GM19043 (cell line): Measurements from ENCODE around the gene BRMS1L.

Experiments used
- ATAC-seq: cut with Tn5 transposase; IDR thresholded peaks from one replicate; pipeline ENCODE4 v1.9.1; 2021; ENCODE audit warnings: low read depth; ENCODE audit not compliant: unreplicated experiment

Gene BRMS1L

DNA sequence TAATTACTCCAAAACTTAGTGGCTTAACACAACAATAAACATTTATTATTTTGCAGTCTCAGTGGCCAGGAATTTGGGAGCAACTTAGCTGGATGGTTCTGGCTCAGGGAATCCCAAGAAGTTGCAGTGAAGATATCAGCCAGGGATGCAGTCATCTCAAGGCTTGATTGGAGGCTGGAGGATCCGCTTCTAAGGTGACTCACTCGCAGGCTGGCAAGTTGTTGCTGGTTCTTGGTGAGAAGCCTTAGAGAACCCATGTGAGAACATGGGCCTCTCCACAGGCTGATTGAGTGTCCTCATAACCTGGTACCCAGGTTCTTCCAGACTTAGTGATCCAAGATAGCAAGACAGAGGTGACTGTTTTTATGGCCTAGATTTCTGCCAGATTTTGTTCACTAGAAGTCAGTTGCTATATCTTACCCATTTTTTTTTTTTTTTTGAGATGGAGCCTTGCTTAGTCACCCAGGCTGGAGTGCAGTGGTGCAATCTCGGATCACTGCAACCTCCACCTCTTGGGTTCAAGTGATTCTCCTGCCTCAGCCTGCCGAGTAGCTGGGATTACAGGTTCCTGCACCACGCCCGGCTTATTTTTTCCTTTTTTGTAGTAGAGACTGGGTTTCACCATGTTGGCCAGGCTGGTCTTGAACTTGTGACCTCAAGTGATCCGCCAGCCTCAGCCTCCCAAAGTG is 32.5 kb downstream of the BRMS1L start:
- ATAC-seq: no peak

DNA sequence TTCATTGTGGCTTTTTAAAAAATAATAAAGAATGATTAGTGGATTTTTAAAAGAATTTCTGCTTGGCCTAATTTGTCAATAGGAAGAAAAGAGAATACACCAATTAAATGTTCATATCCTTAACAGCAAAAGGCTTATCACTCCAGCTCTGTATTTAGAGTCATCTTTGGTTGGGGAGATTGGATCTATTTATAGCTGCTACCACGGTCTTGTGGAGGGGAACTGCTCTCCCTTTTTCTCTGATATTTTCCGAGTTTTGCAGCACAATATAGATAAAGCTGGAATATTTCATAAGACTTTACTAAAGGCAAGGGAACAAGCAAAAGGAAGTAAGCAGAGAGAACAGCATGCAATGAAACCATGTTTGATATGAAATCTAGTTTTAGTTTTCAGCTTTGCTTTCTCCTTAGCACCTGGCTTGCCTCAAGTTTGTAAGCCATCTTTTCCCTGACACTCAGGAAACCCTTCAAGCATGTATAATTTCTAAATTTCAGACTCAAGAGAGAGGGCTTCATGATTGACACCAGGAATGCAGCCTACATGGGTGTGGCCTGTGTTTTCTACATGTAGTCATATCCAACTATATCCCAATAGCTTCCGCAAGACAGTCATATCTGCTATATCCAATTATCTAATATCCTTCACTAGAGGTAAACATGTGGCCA is 35.2 kb downstream of the BRMS1L start:
- peak; percentile 79 for ATAC-seq

DNA sequence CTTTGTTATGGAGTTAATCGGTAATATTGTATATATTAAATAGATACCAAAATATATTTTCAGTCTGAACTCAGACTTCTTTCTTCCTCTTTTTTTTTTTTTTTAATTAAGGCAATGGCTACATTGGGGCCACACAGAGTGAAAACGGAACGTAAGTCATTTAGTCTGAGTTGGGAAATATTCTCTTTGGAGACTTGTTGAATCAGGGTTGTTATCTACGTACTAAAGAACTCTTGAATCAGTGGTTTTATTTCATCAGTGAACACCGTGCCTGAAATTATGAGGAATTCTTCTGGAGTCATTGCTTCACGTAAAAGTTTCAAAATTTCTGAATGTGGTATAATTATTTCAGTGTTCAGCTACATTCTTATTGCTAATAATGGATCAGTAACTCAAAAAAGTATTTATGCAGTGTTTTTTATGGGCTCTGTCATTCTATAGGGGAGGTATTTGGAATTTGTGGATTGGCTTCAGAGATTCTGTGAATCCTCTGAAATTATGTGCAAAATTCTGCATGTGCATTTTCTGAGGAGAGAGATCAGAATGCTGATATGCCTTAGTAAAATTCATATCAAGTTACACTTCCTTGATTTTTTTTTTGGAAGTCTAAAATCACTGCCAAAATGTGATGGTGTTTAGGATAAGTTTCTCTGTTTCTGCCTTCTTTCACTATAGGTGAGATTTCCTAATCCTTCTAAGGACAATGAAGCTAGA is 39.6 kb downstream of the BRMS1L start:
- ATAC-seq: no peak

DNA sequence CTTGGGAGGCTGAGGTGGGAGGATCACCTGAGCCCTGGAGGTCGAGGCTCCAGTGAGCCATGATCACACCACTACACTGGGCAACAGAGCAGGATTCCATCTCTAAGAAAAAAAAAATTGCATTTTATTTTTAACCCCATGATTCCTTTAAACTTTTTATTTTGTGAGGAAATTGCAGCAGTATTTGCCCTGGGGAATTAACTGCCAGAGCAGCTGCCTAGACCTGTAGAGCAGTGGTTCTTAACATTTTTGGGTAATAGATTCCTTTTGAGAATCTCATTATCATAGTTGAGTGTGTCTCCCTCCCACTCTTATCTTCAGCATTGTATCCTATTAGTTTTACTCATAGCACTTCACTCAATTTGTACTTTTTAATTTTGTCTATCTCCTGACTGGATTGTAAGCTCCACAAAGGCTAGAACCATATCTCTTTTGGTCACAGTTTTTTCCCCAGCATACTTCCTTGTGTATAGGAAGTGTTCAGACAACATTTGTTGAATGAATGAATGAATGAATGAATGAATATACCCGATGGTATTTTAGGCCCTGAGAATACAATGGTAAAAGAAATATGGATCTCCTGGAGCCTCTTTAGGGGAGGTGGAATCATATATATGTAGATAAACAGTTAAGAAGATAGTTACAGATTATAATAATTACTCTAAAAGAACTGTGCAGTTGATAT is 40.6 kb downstream of the BRMS1L start:
- ATAC-seq: no peak

DNA sequence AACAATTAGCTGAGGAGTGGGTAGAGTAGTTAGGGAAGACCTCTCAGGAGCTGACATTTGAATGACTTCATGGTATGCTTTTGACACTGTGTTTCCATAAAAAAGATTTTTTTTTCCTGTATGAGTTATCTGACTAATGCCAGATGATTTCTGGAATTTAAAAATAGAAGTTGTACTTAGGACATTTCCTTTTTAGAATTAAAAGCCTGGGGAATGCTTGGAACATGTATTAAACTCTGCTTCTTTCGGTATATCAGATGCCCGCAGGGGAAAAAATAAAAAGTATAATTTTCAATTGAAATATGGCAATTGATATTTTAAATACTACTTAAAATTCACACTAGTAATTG is 41.1 kb downstream of the BRMS1L start:
- no peak for ATAC-seq

DNA sequence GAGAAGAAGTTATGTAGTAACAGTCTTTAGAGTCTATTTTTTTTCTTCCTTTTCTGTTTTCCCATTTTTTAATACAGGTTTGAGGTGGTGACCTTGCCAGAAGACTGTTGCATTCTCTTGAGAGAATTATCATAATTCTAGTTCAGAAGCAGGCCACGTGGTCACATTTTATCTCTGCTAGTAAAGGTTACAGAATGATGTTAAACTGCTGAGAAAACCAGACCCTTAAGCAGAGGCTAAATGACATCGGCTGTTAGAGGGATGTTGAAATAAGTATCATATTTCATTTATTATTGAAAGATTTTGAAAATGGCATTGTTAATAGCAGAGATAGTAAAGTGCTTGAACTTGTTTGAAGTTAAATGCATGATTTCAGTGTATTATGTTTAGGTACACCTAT is 49.2 kb downstream of the BRMS1L start:
- ATAC-seq: no peak

DNA sequence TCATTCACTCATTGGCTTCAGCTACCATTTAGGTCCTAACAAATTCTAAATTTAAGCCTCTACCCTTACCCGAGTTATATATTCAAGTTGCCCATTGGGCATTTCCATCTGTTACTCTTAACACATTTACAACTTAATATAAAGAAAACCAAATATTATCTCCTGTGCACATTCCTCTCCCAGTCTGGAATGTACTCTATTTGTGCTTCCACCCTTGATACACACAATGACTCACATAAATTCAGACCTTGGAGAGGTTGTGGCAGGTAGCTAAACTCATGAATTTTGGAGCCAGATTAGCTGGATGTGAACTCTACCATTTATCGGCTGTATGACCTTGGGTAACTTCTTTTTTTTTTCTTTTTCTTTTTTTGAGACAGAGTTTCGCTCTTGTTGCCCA is 51.1 kb downstream of the BRMS1L start:
- ATAC-seq: no peak

DNA sequence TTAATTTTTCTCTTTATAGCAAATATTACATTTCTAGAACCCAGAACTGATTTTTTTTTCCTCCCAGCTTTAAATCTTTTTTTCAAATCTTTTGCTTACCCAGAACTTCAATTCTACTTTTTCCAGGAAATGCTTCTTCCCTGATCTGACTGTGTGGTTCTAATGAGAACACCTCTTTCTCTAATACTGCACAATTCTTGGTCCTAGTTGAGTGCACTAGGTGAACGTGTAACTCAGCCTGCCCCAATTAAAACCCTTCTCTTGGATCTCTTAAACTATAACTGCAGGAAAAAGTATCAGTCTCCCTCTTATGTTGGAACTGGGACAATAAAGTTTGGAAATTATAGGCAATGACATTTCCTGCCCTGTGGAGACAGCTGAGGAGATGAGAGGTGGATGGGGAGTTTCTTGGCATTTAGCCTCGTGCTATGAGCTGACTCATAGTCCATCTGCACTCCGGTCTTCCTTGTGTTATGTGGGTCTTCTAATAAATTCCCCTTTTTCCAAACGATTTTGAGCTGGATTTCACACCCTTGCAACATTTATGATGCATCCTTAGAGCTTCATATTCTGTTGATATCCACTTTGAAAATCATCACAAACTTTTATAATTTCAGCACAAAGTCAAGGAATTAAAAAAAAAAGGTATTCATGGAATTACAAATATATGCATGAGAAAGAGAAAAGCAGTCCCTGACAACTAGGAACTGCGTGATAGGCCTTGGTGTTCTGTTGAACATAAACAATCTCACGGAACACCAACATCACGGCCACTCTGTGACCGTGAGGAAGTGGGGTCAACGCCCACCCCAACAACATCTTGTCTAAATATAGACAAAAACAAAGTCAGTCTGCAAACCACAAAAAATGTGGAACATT is 52.4 kb downstream of the BRMS1L start:
- ATAC-seq: no peak

DNA sequence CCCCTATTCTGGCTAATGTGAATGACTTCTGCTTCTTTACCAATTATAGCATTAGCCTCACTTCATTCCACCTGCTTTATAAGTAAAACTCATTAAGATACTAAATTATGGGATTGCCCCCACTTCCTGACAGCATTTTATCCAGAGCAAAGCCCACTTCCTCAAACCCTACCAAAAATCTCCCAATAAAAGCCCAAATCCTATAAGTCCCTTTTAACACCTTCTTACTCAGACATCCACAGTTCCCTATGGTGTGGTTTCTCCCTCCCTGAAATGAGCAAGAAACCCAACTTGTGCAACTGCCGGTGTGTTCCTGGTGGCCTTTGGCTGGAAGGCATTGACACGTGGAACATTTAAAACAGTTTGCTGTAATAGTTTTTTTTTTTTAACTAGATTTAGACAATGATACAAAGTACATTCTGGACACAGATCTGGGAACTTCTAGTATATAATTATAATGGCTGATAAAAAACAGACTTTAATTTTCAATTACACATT is 53.1 kb downstream of the BRMS1L start:
- ATAC-seq: no peak

DNA sequence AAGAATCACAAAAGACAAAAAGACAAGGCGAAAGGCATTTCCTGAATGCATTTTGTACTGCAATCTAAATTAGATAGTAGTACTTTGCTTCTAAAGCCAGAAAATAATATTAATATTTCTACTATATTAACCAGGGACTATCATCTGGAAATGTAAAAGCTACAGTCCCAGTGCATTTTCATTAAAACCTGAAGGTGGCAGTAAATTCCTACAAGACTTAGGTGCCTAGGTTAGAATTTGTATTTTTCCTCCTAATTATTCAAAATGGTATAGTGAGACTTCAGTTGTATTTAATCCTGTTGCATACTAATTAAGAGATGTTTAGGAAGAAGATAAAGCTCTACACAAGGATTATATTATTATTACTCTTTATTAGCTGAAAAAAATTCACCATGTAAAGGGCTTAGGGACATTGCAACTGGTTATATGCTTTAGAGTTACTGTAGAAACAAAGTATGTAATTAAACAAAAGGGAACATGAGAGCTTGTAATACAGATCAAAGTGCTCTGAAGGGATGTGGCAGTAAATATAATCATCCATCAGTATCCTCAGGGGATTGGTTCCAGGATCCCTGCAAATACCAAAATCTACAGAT is 53.6 kb downstream of the BRMS1L start:
- ATAC-seq: no peak

DNA sequence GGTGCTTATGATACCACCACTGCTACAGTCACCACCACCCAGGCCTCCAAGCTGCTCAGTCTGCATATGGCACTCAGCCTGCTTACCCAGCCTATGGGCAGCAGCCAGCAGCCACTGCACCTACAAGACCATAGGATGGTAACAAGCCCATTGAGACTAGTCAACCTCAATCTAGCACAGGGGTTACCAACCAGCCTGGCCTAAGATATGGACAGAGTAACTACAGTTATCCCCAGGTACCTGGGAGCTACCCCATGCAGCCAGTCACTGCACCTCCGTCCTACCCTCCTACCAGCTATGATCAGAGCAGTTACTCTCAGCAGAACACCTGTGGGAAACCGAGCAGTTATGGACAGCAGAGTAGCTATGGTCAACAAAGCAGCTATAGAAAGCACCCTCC is 55.1 kb downstream of the BRMS1L start:
- ATAC-seq: no peak

DNA sequence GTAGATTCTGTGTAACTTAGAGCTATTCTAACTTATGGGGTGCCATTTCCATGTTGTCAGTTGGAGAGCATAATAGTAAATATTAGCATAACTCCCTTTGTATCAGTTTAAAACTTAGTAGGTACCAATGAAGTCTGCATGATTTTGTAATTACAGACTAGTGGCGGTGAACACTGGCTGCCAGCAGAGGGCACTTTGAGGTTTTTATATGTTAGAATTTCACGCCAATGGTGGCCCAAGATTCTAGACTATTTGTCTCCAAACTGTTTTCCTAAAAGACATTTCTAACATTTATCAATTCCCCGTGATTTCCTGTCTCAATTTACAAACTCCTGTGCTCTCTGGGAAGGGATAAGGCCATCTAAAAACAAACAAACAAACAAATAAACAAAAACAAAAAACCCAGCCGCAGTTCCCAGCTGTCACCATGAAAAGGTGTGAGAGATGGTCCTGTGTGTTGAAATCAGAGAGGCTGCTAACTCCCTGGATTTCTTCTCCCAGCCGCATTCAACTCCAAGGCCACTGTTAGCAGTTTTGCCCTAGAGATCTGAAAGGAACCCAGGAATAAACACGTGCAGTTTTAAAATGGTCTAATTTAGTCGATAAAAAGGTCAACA is 57.6 kb downstream of the BRMS1L start:
- ATAC-seq: no peak

DNA sequence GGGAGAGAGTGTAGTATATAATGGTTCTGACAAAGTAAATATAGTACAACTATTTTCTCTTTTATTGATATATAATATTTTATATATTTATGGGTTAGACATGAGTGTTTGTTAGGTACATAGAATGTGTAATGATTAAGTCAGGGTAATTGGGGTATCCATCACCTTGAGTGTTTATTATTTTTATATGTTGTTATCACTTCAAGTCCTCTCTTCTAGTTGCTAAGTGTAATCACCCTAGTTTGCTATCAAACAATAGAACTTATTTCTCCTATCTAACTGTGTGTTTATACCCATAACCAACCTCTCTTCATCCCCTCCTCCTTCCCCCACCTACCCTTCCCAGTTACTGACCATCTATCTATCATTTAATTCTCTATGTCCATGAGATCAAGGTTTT is 64.2 kb downstream of the BRMS1L start:
- ATAC-seq: no peak

DNA sequence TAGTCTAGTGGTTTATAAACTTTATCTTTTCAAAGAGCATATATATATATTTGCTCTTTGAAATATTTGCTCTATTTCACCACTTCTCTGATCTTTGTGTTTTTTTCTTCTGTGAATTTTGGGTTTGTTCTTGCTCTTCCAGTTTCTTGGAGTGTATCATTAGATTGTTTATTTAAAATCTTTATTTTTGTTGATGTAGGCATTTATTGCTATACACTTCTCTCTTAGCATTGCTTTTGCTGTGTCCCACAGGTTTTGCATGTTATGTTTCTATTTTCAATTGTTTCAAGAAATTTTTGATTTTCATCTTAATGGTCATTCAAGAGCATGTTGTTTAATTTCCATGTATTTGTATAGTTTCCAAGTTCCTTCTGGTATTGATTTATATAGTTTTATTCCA is 69.1 kb downstream of the BRMS1L start:
- no peak for ATAC-seq

DNA sequence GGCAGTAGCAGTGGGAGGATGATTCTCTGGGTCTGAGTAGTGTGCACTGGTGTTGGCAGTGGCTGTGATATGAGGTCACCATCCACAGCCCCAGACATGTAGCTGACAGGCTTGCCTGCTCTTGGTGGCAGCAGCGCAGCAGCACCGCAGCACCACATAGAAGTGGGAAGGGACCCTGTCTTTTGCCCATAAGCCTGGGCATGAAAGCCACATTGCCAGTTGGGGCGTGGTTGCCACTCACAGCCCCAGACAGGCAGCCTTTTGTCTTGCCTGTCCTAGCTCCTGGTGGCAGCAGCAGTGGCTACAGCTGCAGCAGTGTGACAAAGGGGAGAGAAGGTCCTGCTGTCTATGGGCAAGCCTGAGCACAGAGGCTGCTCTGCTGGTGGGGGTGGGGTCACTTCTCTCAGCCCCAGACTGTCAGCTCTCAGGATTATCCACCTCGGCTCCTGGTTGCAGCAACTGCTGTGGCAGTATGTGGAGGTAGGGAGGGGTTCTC is 71.5 kb downstream of the BRMS1L start:
- no peak for ATAC-seq

DNA sequence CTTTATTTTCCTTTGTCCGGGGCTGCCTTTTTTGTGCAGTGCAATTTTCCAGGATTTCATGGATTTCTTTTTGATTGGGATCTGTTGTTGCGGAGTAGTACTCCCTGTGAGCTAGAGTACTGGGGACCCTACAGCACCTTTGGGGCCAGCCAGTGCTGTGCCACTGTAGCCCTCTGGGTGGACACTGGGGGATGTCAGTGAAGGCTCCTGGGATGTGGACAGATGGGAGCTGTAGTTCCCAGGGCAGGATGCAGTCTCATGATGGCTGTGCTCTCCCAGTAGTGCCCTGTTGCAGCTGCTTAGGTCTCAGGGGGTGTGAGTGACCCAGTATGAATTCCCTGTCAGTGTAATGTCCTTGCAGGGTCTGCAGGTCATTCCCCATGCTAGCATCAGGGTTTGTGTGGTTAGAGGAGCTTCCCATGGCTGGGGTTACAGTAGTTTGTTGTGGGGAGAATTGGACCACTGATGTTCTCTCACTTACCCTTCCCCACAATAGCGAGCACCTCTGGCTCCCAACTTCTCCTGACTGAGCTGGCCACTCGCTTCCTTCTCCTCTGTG is 72.2 kb downstream of the BRMS1L start:
- no peak for ATAC-seq

DNA sequence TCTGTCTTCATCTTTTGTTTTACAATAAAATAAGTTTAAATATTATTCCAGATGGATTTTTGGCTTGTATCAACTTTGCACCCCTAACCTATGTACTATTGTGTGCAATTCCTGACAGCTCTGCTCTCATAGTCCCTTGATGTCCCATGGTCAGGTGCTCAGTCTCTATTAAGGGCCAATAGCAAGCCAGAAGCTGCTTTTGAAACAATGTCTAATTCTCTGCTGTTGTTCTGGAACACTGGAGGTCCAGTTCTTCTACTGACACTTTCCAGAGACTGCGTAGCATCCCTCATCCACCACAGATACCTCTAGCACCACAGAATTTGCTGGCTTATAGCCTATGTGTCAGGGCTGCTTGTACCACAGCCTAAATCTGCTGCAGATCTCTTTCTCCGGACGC is 74.6 kb downstream of the BRMS1L start:
- no peak for ATAC-seq

DNA sequence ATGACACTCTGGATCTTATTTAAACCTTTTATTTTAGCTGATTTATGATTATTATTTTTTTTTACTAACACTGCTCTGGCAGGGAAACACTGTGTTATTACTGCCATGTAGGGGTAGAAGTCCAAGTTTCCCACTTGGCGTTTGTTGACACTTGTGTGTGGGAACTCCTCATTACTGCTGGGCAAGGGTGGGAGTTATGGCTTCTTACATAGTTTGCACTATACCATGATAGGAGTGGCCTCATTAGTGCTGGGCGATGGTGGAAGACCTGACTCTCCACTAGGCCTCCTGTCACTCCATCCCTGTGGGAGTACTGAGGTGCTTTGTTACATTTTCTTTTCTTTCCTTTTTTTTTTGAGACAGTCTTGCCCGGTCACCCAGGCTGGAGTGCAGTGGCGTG is 83.5 kb downstream of the BRMS1L start:
- ATAC-seq: no peak

DNA sequence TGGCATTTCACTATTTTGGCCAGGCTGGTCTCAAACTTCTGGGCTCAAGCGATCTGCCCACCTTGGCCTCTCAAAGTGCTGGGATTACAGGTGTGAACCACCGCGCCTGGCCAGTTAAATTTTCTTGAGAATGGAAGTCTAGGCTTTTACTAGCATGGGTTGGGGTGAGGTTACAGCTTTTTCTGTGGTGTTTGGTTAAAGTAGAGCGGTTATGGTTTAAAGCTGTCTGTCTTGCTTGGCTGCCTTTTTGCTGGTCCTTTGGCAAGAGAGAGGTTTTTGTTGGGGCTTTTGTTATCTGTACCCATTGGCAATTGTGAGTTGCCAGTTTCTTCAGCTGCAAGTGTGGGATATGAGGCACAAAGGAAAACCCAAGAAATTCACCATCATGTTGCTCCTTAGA is 84.1 kb downstream of the BRMS1L start:
- no peak for ATAC-seq
